HepG2 (cell line): ENCODE results near the gene GCN1. TPM values are rescaled to one million over a fixed set of nuclear protein-coding genes. Genes with fewer than 3 reads are reported as not detected.

Experiments
- ATAC-seq: fragments of 200-7000 bp; cut with Tn5 transposase; 3 replicates; pipeline ENCODE4 v1.9.1; 2020; ENCODE audit warnings: mild to moderate bottlenecking, moderate library complexity
- BruUV-seq: library from RNA; stranded (reverse); fragments of 400-500 nt; replicated peaks from 2 replicates; lab custom pipeline; 2021; lab: Mats Ljungman, UMichigan
- CTCF ChIA-PET: fragments of 300-600 bp; formaldehyde crosslinking; extraction: SDS; loops from one replicate; lab custom pipeline; 2021; ENCODE audit warnings: low total read pairs, inconsistent platforms, low intra/inter-chr PET ratio; lab: Yijun Ruan, JAX
- POLR2A ChIA-PET: fragments of 350-600 bp; sonication (Branson Sonifier 250); formaldehyde crosslinking; loops from one replicate; lab custom pipeline; 2020; ENCODE audit warnings: antibody characterized with exemption, inconsistent platforms; lab: Yijun Ruan, JAX
- DNase-seq: peaks from one replicate; pipeline ENCODE4 v3.0.0-alpha.2; 2015; ENCODE audit warnings: low spot score
- FAIRE-seq: peaks from 3 replicates; lab custom pipeline; 2011; peaks lifted over from hg19 to GRCh38; lab: Jason Lieb, UNC
- H2AFZ ChIP-seq: one replicate; pipeline ENCODE4 v1.6.1; 2011; ENCODE audit warnings: low read length, inconsistent platforms
- H3K27ac ChIP-seq: fragments of 300-600 bp; 3 replicates; pipeline ENCODE4 v1.8.0; 2011; ENCODE audit warnings: mixed run types, mild to moderate bottlenecking, mixed read lengths, low read length, inconsistent platforms; ENCODE audit not compliant: insufficient read depth; ENCODE audit errors: extremely low read length
- H3K27me3 ChIP-seq, 2 experiments: fragments of 200-600 bp in 1 of 2; 2 replicates in 1 of 2; 3 replicates in 1 of 2; pipeline versions ENCODE4 v1.6.0 to v1.8.0; 2011; ENCODE audit warnings: low read length in 2 of 2, mild to moderate bottlenecking in 2 of 2, moderate library complexity in 2 of 2, inconsistent platforms in 1 of 2; ENCODE audit not compliant: insufficient read depth in 2 of 2, control insufficient read depth in 1 of 2
- H3K36me3 ChIP-seq, 2 experiments: fragments of 200-600 bp in 1 of 2; replicated peaks in 1 of 2; 2 replicates in 1 of 2; 3 replicates in 1 of 2; pipeline versions ENCODE4 v1.5.1 to v1.8.0; 2011; ENCODE audit warnings: low read length in 2 of 2, inconsistent platforms in 1 of 2; ENCODE audit not compliant: insufficient read depth in 2 of 2, control insufficient read depth in 1 of 2
- H3K4me1 ChIP-seq: 2 replicates; pipeline ENCODE4 v1.5.1; 2012; ENCODE audit warnings: low read length, inconsistent platforms; ENCODE audit not compliant: insufficient read depth
- H3K4me2 ChIP-seq: 2 replicates; pipeline ENCODE4 v1.6.0; 2011; ENCODE audit warnings: low read depth, low read length, inconsistent platforms
- H3K4me3 ChIP-seq, 3 experiments: fragments of 200-600 bp in 1 of 3; sonication (generic), shearing (Covaris generic) in 1 of 3; replicated peaks in 1 of 3; 2 replicates each; pipeline ENCODE4 v1.5.1; 2011 to 2016; ENCODE audit warnings: low read length in 3 of 3, inconsistent platforms in 2 of 3, low read depth in 2 of 3, mild to moderate bottlenecking in 2 of 3, control low read depth in 1 of 3, mixed read lengths in 1 of 3; ENCODE audit not compliant: insufficient read depth in 1 of 3
- H3K79me2 ChIP-seq: one replicate; pipeline ENCODE4 v1.6.1; 2011; ENCODE audit warnings: low read length, inconsistent platforms; ENCODE audit not compliant: insufficient read depth
- H3K9ac ChIP-seq: 2 replicates; pipeline ENCODE4 v1.6.0; 2011; ENCODE audit warnings: mild to moderate bottlenecking, low read depth, low read length, inconsistent platforms; ENCODE audit not compliant: insufficient read depth
- H3K9me3 ChIP-seq: 2 replicates; pipeline ENCODE4 v1.5.1; 2012; ENCODE audit warnings: mild to moderate bottlenecking, low read length
- H4K20me1 ChIP-seq: 2 replicates; pipeline ENCODE4 v1.6.0; 2011; ENCODE audit warnings: inconsistent platforms, mild to moderate bottlenecking, low read length, moderate library complexity; ENCODE audit not compliant: insufficient read depth
- AGO2 ChIP-seq: fragments of 200-400 bp; formaldehyde crosslinking; optimal IDR thresholded peaks from 2 replicates; pipeline ENCODE3; 2017; ENCODE audit warnings: mild to moderate bottlenecking, low read depth, low read length, moderate library complexity
- FOSL1 ChIP-seq: sonication (generic); formaldehyde crosslinking; IDR thresholded peaks from 2 replicates; pipeline ENCODE4 v1.9.0; 2021; ENCODE audit warnings: missing genetic modification reagents, borderline replicate concordance
- KDM5B ChIP-seq: sonication (generic); formaldehyde crosslinking; IDR thresholded peaks from 2 replicates; pipeline ENCODE4 v1.4.0; 2020; ENCODE audit warnings: missing genetic modification reagents, mild to moderate bottlenecking, borderline replicate concordance
- SOX6 ChIP-seq, 2 experiments: fragments of 450-650 bp in 1 of 2; sonication (generic) in 1 of 2; formaldehyde crosslinking in 1 of 2; IDR thresholded peaks; 2 replicates each; pipeline versions ENCODE4 v1.4.0 to v1.6.1; 2017 to 2020; ENCODE audit warnings: antibody characterized with exemption in 1 of 2, mild to moderate bottlenecking in 1 of 2, missing genetic modification reagents in 1 of 2
- ZBTB42 ChIP-seq: sonication (generic); formaldehyde crosslinking; IDR thresholded peaks from 2 replicates; pipeline ENCODE4 v1.5.0; 2020; ENCODE audit warnings: mild to moderate bottlenecking, missing genetic modification reagents
- ZNF281 ChIP-seq: sonication (generic); formaldehyde crosslinking; IDR thresholded peaks from 2 replicates; pipeline ENCODE4 v1.4.0; 2020; ENCODE audit warnings: missing genetic modification reagents, borderline replicate concordance
- ZNF83 ChIP-seq: sonication (generic); formaldehyde crosslinking; IDR thresholded peaks from 2 replicates; pipeline ENCODE4 v1.4.0; 2020; ENCODE audit warnings: missing genetic modification reagents, mild to moderate bottlenecking, borderline replicate concordance
- WGBS: methylation state at CpG from one replicate; pipeline ENCODE4 v1.1.6; 2017; ENCODE audit warnings: low lambda C conversion rate; 5-methylcytosine and 5-hydroxymethylcytosine counted together
- in situ Hi-C: cut with HindIII; loops from 2 replicates; pipeline ENCODE4 v1.10.0; 2017; ENCODE audit warnings: low pct_unique_long_range_greater_than_20kb; ENCODE audit not compliant: extremely low pct_ligation_motif_present
- intact Hi-C: fragments of 100-400 bp; cut with micrococcal nuclease; formaldehyde crosslinking; loops from one replicate; pipeline ENCODE4 v1.10.0; 2022; ENCODE audit not compliant: unreplicated experiment
- polyA plus RNA-seq, 8 experiments: library from polyadenylated mRNA; depleted of rRNA in 3 of 8; stranded (reverse) in 7 of 8; unstranded in 1 of 8; fragments of >200 nt; fragmentation: Illumina TruSeq in 4 of 8; extraction: Trizol in 4 of 8; gene quantifications; 2 replicates each; pipeline versions ENCODE4 v1.2.1 to v1.2.3, GENCODE V29; 2011 to 2016; ENCODE audit warnings: low read depth in 4 of 8, missing spikeins in 1 of 8, mixed read lengths in 1 of 8; ENCODE audit not compliant: insufficient read depth in 1 of 8
- total RNA-seq, 5 experiments: library from RNA; depleted of rRNA; stranded (reverse); fragments of >200 nt; fragmentation: Illumina TruSeq; extraction: Trizol; gene quantifications; 2 replicates each; pipeline ENCODE4 v1.2.3, GENCODE V29; 2016; ENCODE audit warnings: low read depth in 1 of 5
- TF ChIP-seq, protein P1 (sequence below): sonication (generic); formaldehyde crosslinking; IDR thresholded peaks from 2 replicates; pipeline ENCODE4 v1.4.0; 2020; ENCODE audit warnings: missing genetic modification reagents
- TF ChIP-seq, protein P2 (sequence below): sonication (generic); formaldehyde crosslinking; IDR thresholded peaks from 2 replicates; pipeline ENCODE4 v1.5.1; 2020; ENCODE audit warnings: missing genetic modification reagents, mild to moderate bottlenecking, borderline replicate concordance

The GCN1 gene
- total and polyA plus RNA-seq, 2 of the 13 experiments (the other 11 are each of a cell fraction or from before 2014, with no cell fraction given): 58.2 to 83.0 TPM

DNA sequence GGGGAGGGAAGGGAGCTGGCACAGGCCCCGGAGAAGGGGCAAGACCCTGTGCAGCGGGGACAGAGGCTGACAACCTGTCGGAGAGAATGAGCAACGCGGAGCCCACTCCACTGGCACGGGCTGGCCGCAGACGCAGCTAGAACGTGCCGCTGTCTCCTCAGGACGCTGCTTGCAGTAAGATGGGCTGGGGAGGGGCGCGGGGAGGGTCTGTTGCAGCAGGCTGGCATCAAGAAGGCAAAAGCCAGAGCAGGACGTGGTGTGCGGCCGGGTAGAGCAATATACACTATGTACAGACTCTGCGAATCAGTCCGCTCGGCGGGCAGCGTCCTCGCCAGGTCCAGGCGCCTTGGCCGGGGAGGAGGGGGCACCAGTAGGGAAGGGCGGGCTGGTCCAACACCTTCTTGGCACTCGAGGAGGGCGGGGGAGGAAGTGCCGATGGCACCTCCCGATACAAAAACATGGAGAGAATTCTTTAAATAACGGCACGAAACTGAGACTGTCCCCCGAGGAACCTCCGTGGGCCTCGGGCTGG is 97.8 kb downstream of the GCN1 start:
- intact Hi-C loops: no loop called here
- in situ Hi-C loops: no loop called here
- Histone ChIP-seq H3K79me2 (peaks cover 2% of the 10 kb centered on the region), H3K27ac (no peak overlapping the region), H3K4me3 (no peak overlapping the region), H4K20me1 (no peaks in the 10 kb centered on the region; the same call in 1 of the 2 replicates), H3K4me2 (no peak overlapping the region), H3K9me3 (no peaks in the 10 kb centered on the region), H3K4me1 (peaks cover 17% of the 10 kb centered on the region), H3K27me3 (no peaks in the 10 kb centered on the region), H3K36me3 (peaks cover 14 to 47% of the 10 kb centered on the region in 2 experiments; a peak in 4 of 5 replicates), H2AFZ (no peak overlapping the region), H3K9ac (no peak overlapping the region)
- no peak for TF ChIP-seq ZBTB42
- TF ChIP-seq AGO2: peak; percentile 52
- DNase-seq (no peak), ATAC-seq (no peak), FAIRE-seq (no peak)
- BruUV-seq: no TSS peak
- WGBS: 97% methylated on average over 34 of the region's 34 CpGs
- POLR2A ChIA-PET: no interaction called here
- CTCF ChIA-PET: no interaction called here

GRCh38 chr12:120095736-120096135 is 98.8 kb downstream of the GCN1 start:
- BruUV-seq: TSS peak; percentile 46
- WGBS: 93% methylated on average over 7 of the region's 8 CpGs
- Histone ChIP-seq H3K27ac (no peak overlapping the region), H3K9me3 (no peaks in the 10 kb centered on the region), H3K4me3 (no peak overlapping the region), H3K36me3 (peaks cover 14 to 38% of the 10 kb centered on the region in 2 experiments; a peak in 4 of 5 replicates), H3K79me2 (no peaks in the 10 kb centered on the region), H3K9ac (no peak overlapping the region), H3K4me2 (no peak overlapping the region), H2AFZ (no peak overlapping the region), H3K27me3 (no peaks in the 10 kb centered on the region), H3K4me1 (peaks cover 17% of the 10 kb centered on the region), H4K20me1 (no peaks in the 10 kb centered on the region; the same call in 1 of the 2 replicates)
- FAIRE-seq (no peak), DNase-seq (no peak), ATAC-seq (no peak)
- intact Hi-C loops: no loop called here
- POLR2A ChIA-PET: no interaction called here
- TF ChIP-seq, protein P1, sequence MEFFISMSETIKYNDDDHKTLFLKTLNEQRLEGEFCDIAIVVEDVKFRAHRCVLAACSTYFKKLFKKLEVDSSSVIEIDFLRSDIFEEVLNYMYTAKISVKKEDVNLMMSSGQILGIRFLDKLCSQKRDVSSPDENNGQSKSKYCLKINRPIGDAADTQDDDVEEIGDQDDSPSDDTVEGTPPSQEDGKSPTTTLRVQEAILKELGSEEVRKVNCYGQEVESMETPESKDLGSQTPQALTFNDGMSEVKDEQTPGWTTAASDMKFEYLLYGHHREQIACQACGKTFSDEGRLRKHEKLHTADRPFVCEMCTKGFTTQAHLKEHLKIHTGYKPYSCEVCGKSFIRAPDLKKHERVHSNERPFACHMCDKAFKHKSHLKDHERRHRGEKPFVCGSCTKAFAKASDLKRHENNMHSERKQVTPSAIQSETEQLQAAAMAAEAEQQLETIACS (CRISPR knock-in tag): no peak
- no peak for TF ChIP-seq KDM5B (CRISPR knock-in tag)
- no peak for TF ChIP-seq ZNF83 (CRISPR knock-in tag)
- TF ChIP-seq, protein P2, sequence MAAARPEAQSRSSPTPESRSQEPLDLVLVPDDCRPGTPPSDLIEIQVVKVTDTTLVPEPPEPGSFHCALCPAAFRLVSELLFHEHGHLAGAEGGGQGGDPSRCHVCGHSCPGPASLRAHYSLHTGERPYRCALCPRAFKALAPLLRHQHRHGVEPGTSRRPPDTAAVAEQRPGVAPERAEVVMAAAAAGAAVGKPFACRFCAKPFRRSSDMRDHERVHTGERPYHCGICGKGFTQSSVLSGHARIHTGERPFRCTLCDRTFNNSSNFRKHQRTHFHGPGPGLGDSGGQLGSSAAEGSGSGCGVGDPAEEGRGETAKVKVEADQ (CRISPR knock-in tag): no peak
- TF ChIP-seq FOSL1 (CRISPR knock-in tag): no peak
- TF ChIP-seq ZNF281 (CRISPR knock-in tag): no peak
- no peak for TF ChIP-seq SOX6 (IDR thresholded peaks at IDR 0.05)
- TF ChIP-seq SOX6 (CRISPR knock-in tag; IDR thresholded peaks at IDR 0.05): no peak
- CTCF ChIA-PET: no interaction called here
- in situ Hi-C loops: no loop called here
